ENCODE results near the gene CALHM3. TPM values are rescaled to one million over a fixed set of nuclear protein-coding genes. Genes with fewer than 3 reads are reported as not detected.

Gene CALHM3
- polyA plus RNA-seq, 3 donors, result 0.04 to 0.62 TPM; not detected in 1

DNA sequence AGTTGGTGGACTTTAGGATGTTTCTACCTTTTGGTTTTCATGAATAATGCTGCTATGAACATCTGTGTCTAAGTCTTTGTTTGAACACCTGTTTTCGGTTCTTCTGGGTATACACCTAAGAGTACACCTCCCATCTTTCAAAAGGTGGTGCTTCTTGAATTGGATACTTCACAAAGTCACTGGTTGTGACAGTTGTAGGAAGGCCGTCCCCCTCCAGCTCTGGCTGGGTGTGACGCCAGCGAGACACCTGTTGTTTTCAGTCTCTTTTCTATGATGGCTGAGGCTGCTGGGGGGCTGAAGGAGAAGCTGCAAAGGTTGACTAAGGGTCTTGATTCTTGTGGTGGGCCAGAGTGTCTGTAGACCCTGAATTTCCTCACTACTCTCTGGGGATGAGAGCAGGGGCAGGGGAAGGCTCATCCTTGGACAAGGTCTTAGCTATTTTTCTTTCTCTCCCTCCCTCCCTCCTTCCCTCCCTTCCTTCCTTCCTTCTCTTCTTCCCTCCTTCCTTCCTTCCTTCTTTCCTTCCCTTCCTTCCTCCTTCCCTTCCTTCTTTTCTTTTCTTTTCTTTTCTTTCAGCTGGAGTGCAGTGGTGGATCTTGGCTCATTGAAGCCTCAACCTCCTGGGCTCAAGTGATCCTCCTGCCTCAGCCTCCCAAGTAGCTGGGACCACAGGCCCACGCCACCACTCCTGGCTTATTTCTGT, 20.0 kb upstream of the CALHM3 start:
- TF ChIP-seq, protein P1, sequence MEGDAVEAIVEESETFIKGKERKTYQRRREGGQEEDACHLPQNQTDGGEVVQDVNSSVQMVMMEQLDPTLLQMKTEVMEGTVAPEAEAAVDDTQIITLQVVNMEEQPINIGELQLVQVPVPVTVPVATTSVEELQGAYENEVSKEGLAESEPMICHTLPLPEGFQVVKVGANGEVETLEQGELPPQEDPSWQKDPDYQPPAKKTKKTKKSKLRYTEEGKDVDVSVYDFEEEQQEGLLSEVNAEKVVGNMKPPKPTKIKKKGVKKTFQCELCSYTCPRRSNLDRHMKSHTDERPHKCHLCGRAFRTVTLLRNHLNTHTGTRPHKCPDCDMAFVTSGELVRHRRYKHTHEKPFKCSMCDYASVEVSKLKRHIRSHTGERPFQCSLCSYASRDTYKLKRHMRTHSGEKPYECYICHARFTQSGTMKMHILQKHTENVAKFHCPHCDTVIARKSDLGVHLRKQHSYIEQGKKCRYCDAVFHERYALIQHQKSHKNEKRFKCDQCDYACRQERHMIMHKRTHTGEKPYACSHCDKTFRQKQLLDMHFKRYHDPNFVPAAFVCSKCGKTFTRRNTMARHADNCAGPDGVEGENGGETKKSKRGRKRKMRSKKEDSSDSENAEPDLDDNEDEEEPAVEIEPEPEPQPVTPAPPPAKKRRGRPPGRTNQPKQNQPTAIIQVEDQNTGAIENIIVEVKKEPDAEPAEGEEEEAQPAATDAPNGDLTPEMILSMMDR (IDR thresholded peaks at IDR 0.05), result no peak
- H3K27ac ChIP-seq (ENCODE audit: low read depth in 1 of 2, low read length in 2 of 2), result no peak overlapping the region
- WGBS (ENCODE audit: insufficient coverage), result 100% methylated on average over 2 of the region's 5 CpGs
- H4K20me1 ChIP-seq (ENCODE audit: insufficient read depth, low read length), result no peaks in the 10 kb centered on the region
- DNase-seq, result no peak
- H3K36me3 ChIP-seq (replicated peaks in 1 of 2; ENCODE audit: control insufficient read depth in 1 of 2, insufficient read depth in 2 of 2, low read length in 2 of 2), result no peaks in the 10 kb centered on the region
- no peaks in the 10 kb centered on the region for H3K79me2 ChIP-seq (ENCODE audit: insufficient read depth, low read length)
- peaks cover 3 to 12% of the 10 kb centered on the region in 2 donors for H3K4me1 ChIP-seq (ENCODE audit: control insufficient read depth in 1 of 2, insufficient read depth in 2 of 2, low read length in 2 of 2)
- peaks cover 44 to 57% (median 52%) of the 10 kb centered on the region in 3 donors for H3K27me3 Mint-ChIP-seq (ENCODE audit: low read depth in 3 of 3)
- H3K4me2 ChIP-seq (replicated peaks; ENCODE audit: extremely low read depth, low read length, poor library complexity, severe bottlenecking), result no peak overlapping the region
- H3K9ac ChIP-seq (ENCODE audit: insufficient read depth, low read length, poor library complexity, severe bottlenecking), result no peak overlapping the region
- peaks cover 8% of the 10 kb centered on the region for H3K4me1 Mint-ChIP-seq
- peaks cover 22 to 37% of the 10 kb centered on the region in 2 donors for H3K27me3 ChIP-seq (ENCODE audit: control insufficient read depth in 2 of 2, insufficient read depth in 2 of 2, low read length in 2 of 2)
- peaks cover 0 to 14% of the 10 kb centered on the region in 2 donors for H3K9me3 ChIP-seq (replicated peaks in 1 of 2; ENCODE audit: control insufficient read depth in 1 of 2, insufficient read depth in 1 of 2, low read length in 2 of 2)
- H3K27ac Mint-ChIP-seq, result no peak overlapping the region
- peaks cover 0 to 3% of the 10 kb centered on the region in 2 donors for H3K36me3 Mint-ChIP-seq
- no peak overlapping the region for H3K4me3 Mint-ChIP-seq
- intact Hi-C loops (cut with micrococcal nuclease), result no loop called here
- no peak overlapping the region for H3K4me3 ChIP-seq (replicated peaks in 1 of 3; ENCODE audit: low read depth in 2 of 3, low read length in 3 of 3)
- H3K9me3 Mint-ChIP-seq, result peaks cover 0 to 6% (median 0%) of the 10 kb centered on the region in 7 donors
- no peak overlapping the region for H2AFZ ChIP-seq (ENCODE audit: insufficient read depth, low read depth, low read length, poor library complexity, severe bottlenecking)

DNA sequence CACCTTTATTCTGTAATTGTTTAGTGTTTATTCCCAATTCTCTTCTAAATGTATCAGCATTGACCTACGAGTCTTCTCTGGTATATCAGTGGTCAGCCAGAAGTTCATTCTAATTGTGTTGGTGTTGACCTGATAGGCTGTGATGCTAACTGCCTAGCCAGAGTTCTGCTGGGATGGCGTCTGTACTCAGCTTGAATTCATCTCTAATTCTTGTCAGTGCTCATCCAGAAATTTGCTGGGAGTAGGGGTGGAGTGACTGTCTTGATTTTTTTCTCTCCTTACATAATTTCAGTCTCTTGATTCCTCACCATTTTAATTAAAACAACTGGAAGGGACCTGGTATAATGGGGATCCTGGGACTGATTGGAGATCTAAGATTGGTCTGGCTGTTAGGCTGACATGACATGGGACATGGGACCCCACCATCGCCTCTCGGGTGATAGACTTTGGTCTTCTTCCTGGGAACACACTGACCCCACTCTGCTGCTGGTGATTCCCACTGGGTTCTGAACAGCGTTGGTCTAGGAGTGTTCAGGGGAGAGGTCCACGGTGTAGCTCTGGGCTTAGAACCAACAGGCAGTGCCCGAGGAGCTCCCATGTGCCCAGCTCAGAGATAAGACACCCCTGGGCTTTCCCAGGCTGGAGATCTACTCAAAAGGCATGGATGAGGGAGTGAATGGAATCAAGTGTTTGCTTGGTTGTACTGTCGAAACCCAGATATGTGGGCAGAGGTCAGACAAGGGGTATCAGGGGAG, 18.3 kb upstream of the CALHM3 start:
- Mint-ChIP-seq H3K36me3 (peaks cover 3 to 4% of the 10 kb centered on the region in 2 donors), H3K4me1 (peaks cover 10% of the 10 kb centered on the region), H3K27ac (no peak overlapping the region), H3K27me3 (ENCODE audit: low read depth in 3 of 3) (peaks cover 57 to 64% (median 64%) of the 10 kb centered on the region in 3 donors), H3K4me3 (peak overlapping the region in 1 of 2 donors; percentile 23), H3K9me3 (peaks cover 0 to 7% (median 4%) of the 10 kb centered on the region in 7 donors)
- Histone ChIP-seq H3K9me3 (replicated peaks in 1 of 2; ENCODE audit: control insufficient read depth in 1 of 2, insufficient read depth in 1 of 2, low read length in 2 of 2) (peaks cover 0 to 14% of the 10 kb centered on the region in 2 donors), H3K4me2 (replicated peaks; ENCODE audit: extremely low read depth, low read length, poor library complexity, severe bottlenecking) (no peak overlapping the region), H4K20me1 (ENCODE audit: insufficient read depth, low read length) (no peaks in the 10 kb centered on the region), H3K36me3 (replicated peaks in 1 of 2; ENCODE audit: control insufficient read depth in 1 of 2, insufficient read depth in 2 of 2, low read length in 2 of 2) (no peaks in the 10 kb centered on the region), H3K27me3 (ENCODE audit: control insufficient read depth in 2 of 2, insufficient read depth in 2 of 2, low read length in 2 of 2) (peaks cover 35 to 49% of the 10 kb centered on the region in 2 donors), H2AFZ (ENCODE audit: insufficient read depth, low read depth, low read length, poor library complexity, severe bottlenecking) (no peak overlapping the region), H3K27ac (ENCODE audit: low read depth in 1 of 2, low read length in 2 of 2) (no peak overlapping the region), H3K4me1 (ENCODE audit: control insufficient read depth in 1 of 2, insufficient read depth in 2 of 2, low read length in 2 of 2) (peaks cover 6 to 15% of the 10 kb centered on the region in 2 donors), H3K9ac (ENCODE audit: insufficient read depth, low read length, poor library complexity, severe bottlenecking) (no peak overlapping the region), H3K4me3 (replicated peaks in 1 of 3; ENCODE audit: low read depth in 2 of 3, low read length in 3 of 3) (no peak overlapping the region), H3K79me2 (ENCODE audit: insufficient read depth, low read length) (no peaks in the 10 kb centered on the region)
- TF ChIP-seq, protein P1 (IDR thresholded peaks at IDR 0.05), result no peak
- intact Hi-C loops (cut with micrococcal nuclease), result no loop called here
- WGBS (ENCODE audit: insufficient coverage), result 92% methylated on average over 7 of the region's 8 CpGs
- no peak for DNase-seq

All from CD14-positive monocyte (primary cell).